Measurements from ENCODE around the gene ZNF639. TPM values are rescaled to one million over a fixed set of nuclear protein-coding genes. Genes with fewer than 3 reads are reported as not detected.

ZNF639 gene
- total RNA-seq, 1 experiment from 2014 or later: 28.6 TPM

GRCh38 chr3:179373938-179374337 lies 51.1 kb downstream of the ZNF639 start:
- Mint-ChIP-seq H3K27me3 (ENCODE audit: insufficient read depth, unreplicated experiment) (no peaks in the 10 kb centered on the region), H3K9me3 (ENCODE audit: unreplicated experiment) (no peaks in the 10 kb centered on the region), H3K4me3 (ENCODE audit: unreplicated experiment) (no peak overlapping the region), H3K27ac (ENCODE audit: unreplicated experiment) (no peak overlapping the region), H3K4me1 (ENCODE audit: low read depth, unreplicated experiment) (no peaks in the 10 kb centered on the region), H3K36me3 (ENCODE audit: insufficient read depth, unreplicated experiment) (peaks cover 40% of the 10 kb centered on the region)
- H3K36me3 ChIP-seq (ENCODE audit: control insufficient read depth, insufficient read depth, low read length): no peaks in the 10 kb centered on the region; the same call in none of the 2 replicates
- no peaks in the 10 kb centered on the region for H3K4me1 ChIP-seq
- H3K27me3 ChIP-seq (replicated peaks; ENCODE audit: control insufficient read depth, insufficient read depth, low read length): no peaks in the 10 kb centered on the region
- H3K4me3 ChIP-seq (ENCODE audit: low read depth, low read length): no peak overlapping the region
- ChIA-PET POLR2A (no interaction called here), CTCF (no interaction called here)
- intact Hi-C loops (cut with micrococcal nuclease; ENCODE audit: unreplicated experiment): no loop called here
- no peak for DNase-seq
- TF ChIP-seq CTCF (IDR thresholded peaks at IDR 0.05; ENCODE audit: insufficient read depth in 1 of 2, low read depth in 1 of 2, low read length in 1 of 2, severe bottlenecking in 1 of 2, unreplicated experiment in 1 of 2): no peak
- BruUV-seq (replicated peaks): no TSS peak
- no peaks in the 10 kb centered on the region for H3K9me3 ChIP-seq

- Histone ChIP-seq H3K27me3 (replicated peaks; ENCODE audit: control insufficient read depth, insufficient read depth, low read length) (no peaks in the 10 kb centered on the region), H3K9me3 (no peaks in the 10 kb centered on the region), H3K4me1 (no peaks in the 10 kb centered on the region), H3K36me3 (ENCODE audit: control insufficient read depth, insufficient read depth, low read length) (no peaks in the 10 kb centered on the region; the same call in 1 of the 2 replicates), H3K4me3 (ENCODE audit: low read depth, low read length) (no peak overlapping the region)
- no TSS peak for BruUV-seq (replicated peaks)
- Mint-ChIP-seq H3K36me3 (ENCODE audit: insufficient read depth, unreplicated experiment) (peaks cover 53% of the 10 kb centered on the region), H3K9me3 (ENCODE audit: unreplicated experiment) (no peaks in the 10 kb centered on the region), H3K4me1 (ENCODE audit: low read depth, unreplicated experiment) (no peaks in the 10 kb centered on the region), H3K4me3 (ENCODE audit: unreplicated experiment) (no peak overlapping the region), H3K27me3 (ENCODE audit: insufficient read depth, unreplicated experiment) (no peaks in the 10 kb centered on the region), H3K27ac (ENCODE audit: unreplicated experiment) (no peak overlapping the region)
- CTCF ChIA-PET: no interaction called here
- POLR2A ChIA-PET: no interaction called here
- TF ChIP-seq CTCF (IDR thresholded peaks at IDR 0.05; ENCODE audit: insufficient read depth in 1 of 2, low read depth in 1 of 2, low read length in 1 of 2, severe bottlenecking in 1 of 2, unreplicated experiment in 1 of 2): no peak
- no peak for DNase-seq
- intact Hi-C loops (cut with micrococcal nuclease; ENCODE audit: unreplicated experiment): no loop called here
Observed at GRCh38 chr3:179375091-179375999, 52.5 kb downstream of the ZNF639 start.

GRCh38 chr3:179376474-179376873 lies 53.6 kb downstream of the ZNF639 start:
- H3K36me3 Mint-ChIP-seq (ENCODE audit: insufficient read depth, unreplicated experiment): peaks cover 51% of the 10 kb centered on the region
- H3K27me3 ChIP-seq (replicated peaks; ENCODE audit: control insufficient read depth, insufficient read depth, low read length): no peaks in the 10 kb centered on the region
- no peaks in the 10 kb centered on the region for H3K9me3 Mint-ChIP-seq (ENCODE audit: unreplicated experiment)
- H3K4me3 Mint-ChIP-seq (ENCODE audit: unreplicated experiment): no peak overlapping the region
- no peak overlapping the region for H3K4me3 ChIP-seq (ENCODE audit: low read depth, low read length)
- no TSS peak for BruUV-seq (replicated peaks)
- no peaks in the 10 kb centered on the region for H3K4me1 ChIP-seq
- no peaks in the 10 kb centered on the region for H3K9me3 ChIP-seq
- intact Hi-C loops (cut with micrococcal nuclease; ENCODE audit: unreplicated experiment): no loop called here
- no peaks in the 10 kb centered on the region; the same call in 1 of the 2 replicates for H3K36me3 ChIP-seq (ENCODE audit: control insufficient read depth, insufficient read depth, low read length)
- TF ChIP-seq CTCF (IDR thresholded peaks at IDR 0.05; ENCODE audit: insufficient read depth in 1 of 2, low read depth in 1 of 2, low read length in 1 of 2, severe bottlenecking in 1 of 2, unreplicated experiment in 1 of 2): no peak
- no peaks in the 10 kb centered on the region for H3K4me1 Mint-ChIP-seq (ENCODE audit: low read depth, unreplicated experiment)
- no peak overlapping the region for H3K27ac Mint-ChIP-seq (ENCODE audit: unreplicated experiment)
- no peaks in the 10 kb centered on the region for H3K27me3 Mint-ChIP-seq (ENCODE audit: insufficient read depth, unreplicated experiment)
- ChIA-PET POLR2A (no interaction called here), CTCF (no interaction called here)
- DNase-seq: no peak

Other genes starting within 250 kb of the ZNF639 start
- gene PIK3CA, start 174.7 kb upstream of the ZNF639 start, total RNA-seq (2022): 8.4 and 10.6 TPM in 2 replicates
- gene KCNMB3, start 71.9 kb upstream of the ZNF639 start, total RNA-seq (2022): 6.7 and 6.9 TPM in 2 replicates
- gene MFN1, start 24.7 kb downstream of the ZNF639 start, total RNA-seq (2022): 46.3 and 53.9 TPM in 2 replicates
- gene GNB4, start 128.4 kb downstream of the ZNF639 start, total RNA-seq (2022): 3.6 and 5.1 TPM in 2 replicates
- 75.0 and 89.2 TPM in 2 replicates for gene ACTL6A, start 239.9 kb downstream of the ZNF639 start, total RNA-seq (2022)

Data from Caco-2 (cell line).